ENCODE results near the gene BICRAL.
A peak's percentile ranks its signal among the peaks of the same experiment; 100 is the strongest.
"Not testable (repeated sequence)": the region's sequence is repeated elsewhere in the genome, so short reads cannot be mapped to it uniquely, and the experiment has no call there.

The BICRAL gene

DNA sequence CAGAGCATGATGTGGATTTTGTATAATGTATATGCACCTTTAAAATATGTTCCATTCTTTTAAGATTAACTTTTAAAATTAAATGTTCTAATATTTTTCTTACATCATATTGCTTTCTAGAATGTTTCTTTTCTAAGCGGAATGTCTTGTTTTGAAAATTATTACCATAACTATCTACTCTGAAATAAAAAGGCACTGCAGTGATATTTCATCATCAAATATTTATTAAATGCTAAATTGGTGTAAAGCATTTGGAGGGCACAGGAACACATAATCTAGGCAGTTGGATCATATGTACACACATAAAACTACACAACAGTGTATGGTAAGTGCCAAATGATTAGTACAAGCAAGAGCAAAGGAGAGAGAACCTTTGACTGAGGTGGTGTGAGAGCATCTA, 13.8 kb downstream of the BICRAL start:
- no peak for DNase-seq

DNA sequence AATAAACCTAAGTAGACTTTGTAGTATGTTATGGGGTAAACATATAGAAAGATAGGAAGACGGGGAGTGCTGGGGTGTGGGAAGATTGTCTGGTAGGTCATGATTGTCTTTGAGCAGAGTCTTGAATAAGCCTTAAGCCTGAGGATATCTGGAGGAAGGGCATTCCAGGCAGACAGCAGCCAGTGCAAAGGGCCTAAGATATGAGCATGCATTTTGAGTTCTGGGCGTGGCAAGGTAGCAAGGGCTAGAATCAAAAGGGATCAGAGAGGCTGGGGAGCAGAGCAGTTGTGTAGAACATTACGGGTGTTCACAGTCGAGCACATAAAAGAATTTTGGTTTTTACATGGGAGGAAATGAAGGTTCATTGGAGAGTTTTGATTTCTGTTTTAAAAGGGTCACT, 14.3 kb downstream of the BICRAL start:
- DNase-seq: no peak

DNA sequence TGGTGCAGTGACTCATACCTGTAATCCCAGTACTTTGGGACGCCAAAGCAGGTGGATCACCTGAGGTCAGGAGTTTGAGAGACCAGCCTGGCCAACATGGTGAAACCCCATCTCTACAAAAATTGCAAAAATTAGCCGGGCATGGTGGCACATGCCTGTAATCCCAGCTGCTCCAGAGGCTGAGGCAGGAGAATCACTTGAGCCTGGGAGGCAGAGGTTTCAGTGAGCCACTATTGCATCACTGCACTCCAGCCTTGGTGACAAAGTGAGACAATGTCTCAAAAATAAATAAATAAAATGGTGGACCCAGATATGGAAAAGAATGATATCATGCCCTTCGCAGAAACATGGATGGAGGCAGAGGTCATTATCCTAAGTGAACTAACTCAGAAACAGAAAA, 15.8 kb downstream of the BICRAL start:
- not testable (repeated sequence) for DNase-seq

DNA sequence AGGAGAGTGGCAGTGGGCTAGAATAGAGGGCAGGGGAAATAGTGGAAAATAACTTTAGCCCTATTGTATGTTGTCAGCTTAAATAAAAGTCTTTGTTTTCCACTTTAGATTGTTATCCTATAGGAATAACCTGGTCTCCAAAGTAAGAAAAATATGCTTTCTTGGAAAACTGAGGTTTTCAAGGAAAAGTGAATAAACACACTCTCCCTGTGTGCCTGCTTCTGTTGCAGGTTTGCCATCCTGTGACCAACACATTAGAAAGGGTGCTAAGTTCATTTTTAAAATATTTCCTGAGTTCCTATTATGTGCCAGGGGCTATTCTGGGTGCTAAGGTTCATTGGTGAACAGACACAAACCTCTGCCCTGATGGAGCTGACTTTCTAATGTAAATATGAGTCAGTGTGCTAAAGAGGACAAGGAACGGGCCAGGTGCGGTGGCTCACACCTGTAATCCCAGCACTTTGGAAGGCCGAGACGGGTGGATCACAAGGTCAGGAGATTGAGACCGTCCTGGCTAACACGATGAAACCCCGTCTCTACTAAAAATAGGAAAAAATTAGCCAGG, 23.5 kb downstream of the BICRAL start:
- DNase-seq: no peak

DNA sequence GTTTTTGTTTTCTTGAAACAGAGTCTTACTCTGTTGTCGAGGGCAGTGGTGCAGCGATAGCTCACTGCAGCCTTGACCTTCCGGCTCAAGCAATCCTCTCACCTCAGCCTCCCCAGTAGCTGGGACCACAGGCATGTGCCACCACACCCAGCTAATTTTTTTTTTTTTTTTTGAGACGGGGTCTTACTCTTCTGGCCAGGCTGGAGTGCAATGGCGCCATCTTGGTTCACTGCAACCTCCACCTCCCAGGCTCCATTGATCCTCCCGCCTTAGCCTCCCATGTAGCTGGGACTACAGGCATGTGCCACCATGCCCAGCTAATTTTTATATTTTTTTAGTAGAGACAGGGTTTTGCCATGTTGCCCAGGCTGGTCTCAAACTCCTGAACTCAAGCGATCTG, 24.5 kb downstream of the BICRAL start:
- DNase-seq: not testable (repeated sequence)

DNA sequence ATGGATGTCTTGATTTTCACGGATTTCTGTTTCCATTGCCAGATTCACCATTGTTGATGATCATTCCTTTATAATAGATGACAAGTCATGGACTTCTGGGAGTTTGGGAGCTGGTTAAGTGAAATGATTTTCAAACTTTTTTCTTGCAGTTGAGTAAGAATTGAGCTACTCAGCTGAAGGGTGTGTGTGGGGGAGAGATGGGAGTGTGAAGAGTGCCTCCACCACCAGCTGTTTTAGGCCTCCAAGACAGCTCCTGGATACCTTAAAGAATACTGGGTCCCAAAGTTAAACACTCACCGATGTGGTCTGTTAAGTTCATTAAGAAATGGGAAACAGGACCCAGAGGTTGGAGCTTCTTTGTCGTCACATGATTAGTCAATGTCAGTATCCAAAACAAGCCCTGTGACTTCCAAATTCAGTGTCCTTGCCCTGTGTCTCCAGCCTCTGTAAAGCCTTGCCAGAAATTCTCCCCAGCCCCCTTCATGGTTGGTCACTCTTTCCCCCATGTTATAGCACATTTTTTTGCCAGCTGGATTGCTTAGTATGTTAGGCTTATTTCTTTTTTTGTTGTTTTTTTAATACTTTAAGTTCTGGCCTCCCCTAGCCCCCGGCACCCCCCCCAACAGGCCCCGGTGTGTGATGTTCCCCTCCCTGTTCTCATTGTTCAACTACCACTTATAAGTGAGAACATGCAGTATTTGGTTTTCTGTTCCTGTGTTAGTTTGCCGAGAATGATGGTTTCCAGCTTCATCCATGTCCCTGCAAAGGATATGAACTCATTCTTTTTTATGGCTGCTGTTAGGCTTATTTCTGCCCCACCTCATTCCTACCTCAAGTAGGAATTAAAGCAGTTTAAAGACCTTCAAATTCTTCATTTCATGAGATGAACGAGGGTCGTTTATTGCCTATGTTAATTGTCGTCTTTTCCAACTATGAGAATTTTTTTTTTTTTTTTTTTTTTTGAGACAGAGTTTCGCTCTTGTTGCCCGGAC, 26.9 kb downstream of the BICRAL start:
- peak; percentile 50 for DNase-seq

DNA sequence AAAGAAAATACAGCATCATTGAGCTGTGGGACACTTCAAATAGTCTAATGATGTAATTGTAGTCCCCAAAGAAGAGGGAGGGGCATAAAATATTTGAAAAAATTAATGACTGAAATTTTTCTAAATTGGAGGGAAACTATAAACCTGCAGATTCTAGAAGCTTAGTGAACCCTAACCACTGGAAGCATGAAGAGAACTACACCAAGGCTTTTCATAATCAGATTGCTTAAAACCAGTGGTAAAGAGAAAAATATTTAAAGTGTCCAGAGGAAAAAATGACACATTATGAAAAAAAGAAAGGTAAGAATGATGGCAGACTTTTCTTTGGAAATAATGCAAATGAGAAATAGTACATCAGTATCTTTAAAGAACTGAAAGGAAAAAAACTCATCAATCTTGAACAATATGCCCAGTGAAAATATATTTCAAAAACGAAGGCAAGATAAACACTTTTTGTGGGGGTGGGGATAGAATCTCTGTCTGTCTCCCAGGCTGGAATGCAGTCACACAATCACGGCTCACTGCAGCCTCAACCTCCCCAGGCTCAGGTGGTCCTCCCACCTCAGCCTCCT, 31.3 kb downstream of the BICRAL start:
- no peak for DNase-seq

DNA sequence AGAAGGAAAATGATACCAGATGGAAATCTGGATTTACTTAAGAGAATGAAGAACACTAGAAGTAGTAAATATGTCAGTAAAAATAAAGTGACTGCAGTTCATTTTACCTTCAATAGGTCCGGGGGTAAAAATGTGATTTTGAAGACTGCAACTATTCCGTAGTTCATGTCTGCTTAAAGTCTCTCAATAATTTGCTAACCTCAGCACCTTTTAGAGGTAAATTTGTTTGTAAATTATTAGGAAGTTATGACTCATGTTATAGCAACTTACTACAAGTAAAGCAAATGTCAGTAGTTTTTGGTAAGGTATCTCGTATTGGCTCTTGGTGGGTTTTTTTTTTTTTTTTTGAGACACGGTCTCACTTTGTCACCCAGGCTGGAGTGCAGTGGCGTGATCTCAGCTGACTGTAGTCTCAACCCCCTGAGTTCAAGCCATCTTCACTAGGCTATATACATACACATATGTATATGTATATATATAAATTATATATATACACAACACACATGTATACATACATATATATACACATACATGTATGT, 32.1 kb downstream of the BICRAL start:
- no peak for DNase-seq

DNA sequence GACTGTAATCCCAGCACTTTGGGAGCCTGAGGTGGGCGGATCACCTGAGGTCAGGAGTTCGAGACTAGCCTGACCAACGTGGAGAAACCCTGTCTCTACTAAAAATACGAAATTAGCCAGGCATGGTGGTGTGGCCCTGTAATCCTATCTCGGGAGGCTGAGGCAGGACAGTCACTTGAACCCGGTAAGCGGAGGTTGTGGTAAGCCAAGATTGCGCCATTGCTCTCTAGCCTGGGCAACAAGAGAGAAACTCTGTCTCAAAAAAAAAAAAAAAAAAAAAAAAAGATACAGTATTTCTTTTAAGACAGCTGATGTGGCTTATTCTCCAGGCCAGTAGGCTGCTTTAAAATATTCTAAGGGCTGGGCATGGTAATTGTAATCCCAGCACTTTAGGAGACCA, 33.9 kb downstream of the BICRAL start:
- DNase-seq: not testable (repeated sequence)

DNA sequence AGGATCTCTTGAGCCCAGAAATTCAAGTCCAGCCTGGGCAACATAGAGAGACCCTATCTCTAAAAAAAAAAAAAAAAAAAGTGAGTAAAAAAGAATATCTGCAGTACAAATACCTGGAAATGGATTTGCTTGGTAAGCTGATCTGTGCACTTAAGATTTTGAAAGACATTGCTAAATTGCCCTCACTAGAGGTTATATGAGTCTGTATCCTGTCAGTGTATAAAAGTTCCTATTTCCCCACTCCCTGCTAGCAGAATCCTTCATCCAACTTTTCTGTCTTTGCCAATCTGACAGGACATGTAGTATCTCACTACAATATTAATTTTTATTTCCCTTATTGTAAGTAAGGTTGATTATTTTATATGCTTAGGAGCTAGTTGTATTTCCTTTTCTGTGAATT, 36.1 kb downstream of the BICRAL start:
- DNase-seq: no peak

DNA sequence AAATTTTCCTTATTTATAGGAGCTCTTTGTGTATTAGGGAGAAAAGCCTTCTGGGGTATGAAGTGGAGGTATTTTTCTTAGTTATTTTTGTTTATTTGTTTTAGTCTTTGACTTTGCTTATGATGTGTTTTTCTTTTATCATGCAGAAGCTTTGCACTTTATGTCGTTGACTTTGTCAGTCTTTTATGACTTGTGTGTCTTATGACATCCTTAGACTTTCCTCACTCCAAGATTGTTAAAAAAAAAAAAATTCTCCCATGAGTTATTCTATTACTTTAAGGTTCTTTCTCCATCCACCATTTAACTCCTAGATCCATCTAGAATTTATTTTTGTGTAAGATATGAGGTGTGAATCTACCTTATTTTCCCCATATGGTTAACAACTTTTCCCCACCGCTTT, 36.6 kb downstream of the BICRAL start:
- no peak for DNase-seq

DNA sequence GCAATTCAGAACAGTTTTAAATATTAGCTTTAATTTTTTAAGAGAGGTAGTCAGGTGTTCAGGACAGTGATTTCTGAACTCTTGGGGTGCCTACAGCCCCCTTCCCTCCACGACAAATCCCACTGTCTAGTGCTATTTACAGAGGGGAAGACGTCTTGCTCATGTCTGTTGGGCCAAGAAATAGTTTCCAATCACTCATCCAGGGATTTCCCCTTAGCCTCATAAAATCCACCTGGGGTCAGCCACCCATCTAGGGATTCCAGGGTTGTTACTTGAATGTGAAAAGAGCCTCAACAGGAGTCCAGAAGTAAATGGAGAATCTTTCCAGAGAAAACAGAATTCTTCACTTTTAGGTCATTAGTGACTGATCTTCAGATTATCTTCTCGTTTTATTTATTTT, 37.0 kb downstream of the BICRAL start:
- no peak for DNase-seq

DNA sequence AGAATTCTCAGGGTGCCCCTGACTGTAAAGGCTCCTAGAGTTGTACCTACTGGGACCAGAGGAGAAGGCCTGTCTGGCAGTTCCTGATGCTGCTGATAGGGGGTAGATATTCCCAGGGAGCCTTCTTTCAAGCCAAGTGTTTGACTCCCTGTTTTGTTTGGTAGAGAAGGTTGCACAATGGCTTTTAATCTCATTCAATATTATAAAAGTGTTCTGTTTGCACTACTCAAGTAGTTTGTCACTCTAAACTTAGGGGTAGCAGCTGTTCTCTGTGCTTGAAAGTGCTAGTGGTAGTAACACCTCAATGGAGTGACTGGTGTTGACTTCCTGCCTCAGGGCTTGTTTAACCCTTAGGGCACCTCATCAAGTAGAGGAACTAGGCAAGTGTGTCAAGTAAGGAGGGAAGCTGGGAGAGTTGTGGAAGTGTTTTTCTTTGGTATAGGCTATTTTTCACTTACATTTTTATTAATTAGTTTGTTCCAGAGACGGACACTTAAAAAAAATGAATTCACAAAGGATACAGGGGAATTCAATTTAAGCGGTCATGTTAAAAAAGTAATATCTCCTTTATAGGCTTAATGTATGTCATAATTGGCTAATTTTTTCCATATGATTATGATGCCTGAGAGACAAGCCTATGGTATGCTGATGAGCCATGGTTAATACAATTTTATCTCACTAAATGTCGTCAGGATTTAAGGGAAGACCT, 38.1 kb downstream of the BICRAL start:
- no peak for DNase-seq

DNA sequence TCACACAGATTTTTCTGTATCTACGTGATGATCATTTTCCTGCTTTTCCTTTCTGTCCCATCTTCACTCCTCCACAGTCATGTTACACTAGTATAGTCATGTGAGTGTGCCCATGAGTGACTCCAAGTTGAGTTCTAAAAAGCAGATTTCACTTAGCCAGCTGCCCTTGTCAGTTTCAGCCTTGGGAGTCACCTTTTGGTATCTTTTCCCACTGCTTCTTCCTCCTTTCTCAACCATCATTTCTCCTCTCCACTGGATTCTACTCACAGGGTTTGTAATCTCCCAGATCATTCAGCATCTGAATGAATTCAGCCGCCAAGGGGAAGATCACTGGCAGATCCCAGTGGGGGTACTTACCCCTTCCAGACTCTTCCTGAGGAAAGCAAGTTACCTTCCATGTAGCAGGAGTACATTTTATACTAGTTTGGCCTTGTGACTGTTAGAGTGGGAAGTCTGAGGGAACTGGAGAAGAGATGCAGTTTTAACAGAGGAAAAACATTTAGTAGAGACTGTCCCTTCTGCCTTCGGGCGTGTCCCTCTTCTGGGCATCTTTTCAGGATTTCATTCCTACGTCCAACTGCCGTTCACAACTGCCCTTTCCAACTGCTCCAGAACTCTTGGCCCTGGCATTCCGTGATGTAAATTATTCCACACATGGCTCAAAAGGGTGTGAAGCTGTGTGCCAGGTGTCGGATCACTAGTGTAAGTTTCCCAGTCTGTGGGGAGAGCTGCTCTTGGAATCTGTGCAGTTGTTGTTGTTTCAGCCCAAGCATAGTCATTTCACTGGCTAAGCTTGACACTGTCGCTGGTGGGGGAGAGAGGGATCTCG, 38.9 kb downstream of the BICRAL start:
- peak; percentile 83 for DNase-seq

DNA sequence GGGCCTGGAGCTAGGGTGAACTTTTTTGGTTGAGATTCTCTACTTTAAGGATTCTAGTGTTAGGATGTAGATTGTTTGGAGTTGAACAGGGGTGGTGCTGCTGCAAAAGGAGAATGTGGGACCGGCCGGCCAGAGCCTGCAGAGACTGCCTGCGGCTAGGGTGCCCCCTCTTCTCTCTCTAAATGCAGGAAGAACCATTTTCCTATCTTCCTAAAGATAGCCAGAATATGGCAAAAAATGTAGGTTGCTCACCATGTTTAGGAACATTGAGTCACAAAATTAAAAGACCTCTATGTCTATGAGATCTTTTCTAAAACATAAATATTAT, 39.5 kb downstream of the BICRAL start:
- no peak for DNase-seq

DNA sequence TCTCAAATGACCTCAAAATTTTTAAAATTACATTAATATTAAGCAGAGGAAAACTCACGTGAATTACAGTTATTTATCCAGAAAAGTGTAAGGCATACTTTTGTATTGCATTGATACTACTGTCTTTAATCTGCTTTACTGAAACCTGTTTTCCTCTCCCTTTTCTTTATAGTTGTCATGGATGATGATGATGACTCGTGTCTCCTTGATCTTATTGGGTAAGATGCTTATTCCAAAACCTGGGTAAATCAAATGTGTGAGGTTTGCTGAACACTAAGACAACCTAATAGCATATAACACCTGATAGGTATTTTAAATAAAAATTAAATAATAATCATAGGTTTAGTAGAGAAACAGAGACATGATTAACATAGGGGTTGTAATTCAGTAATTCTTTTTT, 40.0 kb downstream of the BICRAL start:
- no peak for DNase-seq

DNA sequence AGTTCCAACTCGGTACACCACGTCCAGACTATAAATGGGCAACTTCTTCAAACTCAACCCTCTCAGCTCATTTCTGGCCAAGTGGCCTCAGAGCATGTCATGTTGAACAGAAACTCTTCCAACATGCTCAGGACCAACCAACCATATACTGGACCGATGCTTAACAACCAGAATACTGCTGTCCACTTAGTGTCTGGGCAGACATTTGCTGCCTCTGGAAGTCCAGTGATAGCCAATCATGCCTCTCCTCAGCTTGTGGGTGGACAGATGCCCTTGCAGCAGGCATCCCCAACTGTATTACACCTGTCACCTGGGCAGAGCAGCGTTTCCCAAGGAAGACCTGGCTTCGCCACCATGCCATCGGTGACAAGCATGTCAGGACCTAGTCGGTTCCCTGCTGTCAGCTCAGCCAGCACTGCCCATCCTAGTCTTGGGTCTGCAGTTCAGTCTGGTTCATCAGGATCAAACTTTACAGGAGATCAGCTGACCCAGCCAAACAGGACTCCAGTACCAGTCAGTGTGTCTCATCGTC, 47.8 kb downstream of the BICRAL start:
- DNase-seq: no peak

DNA sequence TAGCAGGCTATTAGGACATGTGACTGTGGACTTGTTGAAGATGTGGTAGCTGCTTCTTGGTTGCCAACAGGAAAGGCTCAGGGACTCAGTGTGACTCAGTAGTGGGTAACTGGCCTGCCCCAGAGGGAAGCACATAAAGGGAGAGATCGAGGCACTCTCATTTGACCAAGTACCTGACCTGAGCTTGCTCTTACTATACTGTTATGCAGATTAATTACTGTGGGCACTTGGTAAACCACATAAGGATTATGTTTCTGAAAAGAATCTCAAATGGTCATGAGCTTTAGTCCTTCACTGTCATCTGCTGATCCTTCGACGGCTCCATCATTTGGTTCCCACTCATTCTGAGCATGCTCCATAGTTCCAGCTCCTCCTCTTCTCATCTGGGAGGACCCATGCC, 49.4 kb downstream of the BICRAL start:
- DNase-seq: no peak

DNA sequence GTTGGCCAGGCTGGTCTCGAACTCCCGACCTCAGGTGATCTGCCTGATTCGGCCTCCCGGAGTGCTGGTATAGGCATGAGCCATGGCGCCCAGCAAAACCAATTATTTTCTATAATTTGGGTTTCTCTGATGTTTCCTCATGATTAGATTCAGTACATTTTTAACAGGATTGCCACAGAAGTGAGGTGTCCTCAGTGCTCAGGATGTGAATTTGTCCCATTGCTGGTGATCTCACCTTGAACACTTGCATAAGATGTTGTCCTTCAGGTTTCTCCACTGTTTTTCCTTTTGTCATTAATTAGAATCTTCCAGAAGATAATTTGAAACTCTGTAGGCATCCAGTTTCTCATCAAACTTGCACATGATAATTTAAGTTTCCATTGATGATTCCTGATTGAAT, 52.2 kb downstream of the BICRAL start:
- no peak for DNase-seq

DNA sequence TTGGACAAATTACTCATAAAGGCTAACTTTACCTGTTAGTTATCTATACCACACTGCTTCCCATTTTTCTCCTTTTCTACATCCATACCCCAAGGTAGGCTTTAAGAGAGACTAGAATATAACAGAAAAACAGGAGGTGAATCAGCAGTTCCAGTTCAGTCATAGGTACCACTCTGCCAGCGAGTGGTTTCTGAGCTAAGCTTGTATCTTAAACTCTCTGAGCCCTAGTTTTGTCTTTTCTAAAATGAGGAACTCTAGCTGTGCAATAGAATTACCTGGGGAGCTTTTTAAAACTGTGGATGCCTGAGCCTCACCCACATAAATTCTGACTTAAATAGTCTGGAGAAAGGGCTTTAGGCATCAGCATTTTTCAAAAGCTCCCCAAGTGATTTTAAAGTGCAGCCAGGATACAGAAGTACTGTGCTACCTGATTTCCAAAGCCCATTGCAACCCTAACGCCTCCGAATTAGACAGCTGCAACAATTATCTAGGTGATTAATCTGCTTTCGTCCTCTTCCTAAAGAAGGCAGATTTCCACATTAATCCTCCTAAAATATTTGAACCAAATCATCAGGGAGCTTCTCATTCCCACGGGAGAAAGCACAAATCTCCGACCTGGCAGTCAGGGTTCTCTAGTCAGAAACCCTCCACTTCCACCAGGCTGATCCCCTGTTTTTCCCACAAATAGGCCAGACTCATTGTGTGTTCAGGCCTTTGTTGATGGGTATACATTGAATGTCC, 60.2 kb downstream of the BICRAL start:
- no peak for DNase-seq

DNA sequence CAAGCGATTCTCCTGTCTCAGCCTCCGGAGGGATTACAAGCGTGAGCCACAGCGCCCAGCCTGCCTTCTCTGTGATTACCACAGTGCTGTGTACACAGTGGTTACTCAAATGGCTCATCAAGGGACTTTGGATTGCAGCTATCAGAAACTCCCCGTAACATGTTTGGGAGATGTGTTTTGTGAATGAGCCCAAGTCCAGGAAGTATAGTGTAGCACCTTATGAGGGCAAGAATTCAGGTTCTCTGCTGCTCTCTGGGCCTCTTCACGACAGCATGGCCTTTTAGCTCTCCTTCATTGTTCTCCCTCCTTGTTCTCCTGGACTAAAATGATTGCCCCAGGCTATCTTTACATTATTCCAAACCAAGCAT, 63.5 kb downstream of the BICRAL start:
- DNase-seq: no peak

Measured in right hindlimb (tissue), 1 donor.